GM20431 (cell line): ENCODE measurements around the gene FAM50B.
"Not testable (repeated sequence)": the region's sequence is repeated elsewhere in the genome, so short reads cannot be mapped to it uniquely, and the experiment has no call there.

Experiments used
- in situ Hi-C: fragments of 300-500 bp; cut with MseI, MboI; formaldehyde crosslinking; loops from one replicate; pipeline ENCODE4 v1.15.0; 2020; ENCODE audit warnings: low sequenced_read_pairs; ENCODE audit not compliant: unreplicated experiment

The FAM50B gene

DNA sequence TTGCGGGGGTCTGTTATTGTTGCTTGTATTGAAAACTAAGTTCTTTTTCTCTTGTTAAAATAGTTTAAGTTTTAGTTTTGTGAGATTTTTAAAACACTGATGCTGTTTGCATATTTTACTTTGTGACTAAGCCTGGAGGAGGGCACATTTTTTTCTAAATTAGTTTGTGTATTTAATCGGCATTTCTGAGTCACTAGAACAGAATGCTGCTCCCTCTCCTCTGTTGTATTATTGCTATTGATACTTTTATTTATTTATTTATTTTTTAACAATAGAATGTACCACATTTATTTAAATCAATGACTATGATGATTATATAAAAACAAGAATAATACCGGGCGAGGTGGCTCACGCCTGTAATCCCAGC, 5.1 kb upstream of the FAM50B start:
- in situ Hi-C loops: no loop called here

DNA sequence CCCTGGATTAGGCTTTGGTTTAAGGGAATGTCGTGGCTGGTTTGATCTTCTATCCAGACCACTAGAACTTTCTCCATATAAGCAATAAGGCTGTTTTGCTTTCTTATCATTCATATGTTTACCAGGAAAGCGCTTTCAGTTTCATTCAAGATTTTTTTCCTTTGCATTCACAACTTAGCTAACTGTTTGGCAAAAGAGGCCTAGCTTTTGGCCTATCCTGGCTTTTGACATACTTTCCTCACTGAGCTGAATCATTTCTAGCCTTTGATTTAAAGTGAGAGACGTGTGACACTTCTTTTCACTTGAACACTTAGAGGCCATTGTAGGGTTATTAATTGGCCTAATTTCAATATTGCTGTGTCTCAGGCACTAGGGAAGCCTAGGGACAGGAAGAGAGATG, 1.7 kb upstream of the FAM50B start:
- in situ Hi-C loops: no loop called here

GRCh38 chr6:3848380-3848779, 793 bp upstream of the FAM50B start:
- in situ Hi-C loops: no loop called here

DNA sequence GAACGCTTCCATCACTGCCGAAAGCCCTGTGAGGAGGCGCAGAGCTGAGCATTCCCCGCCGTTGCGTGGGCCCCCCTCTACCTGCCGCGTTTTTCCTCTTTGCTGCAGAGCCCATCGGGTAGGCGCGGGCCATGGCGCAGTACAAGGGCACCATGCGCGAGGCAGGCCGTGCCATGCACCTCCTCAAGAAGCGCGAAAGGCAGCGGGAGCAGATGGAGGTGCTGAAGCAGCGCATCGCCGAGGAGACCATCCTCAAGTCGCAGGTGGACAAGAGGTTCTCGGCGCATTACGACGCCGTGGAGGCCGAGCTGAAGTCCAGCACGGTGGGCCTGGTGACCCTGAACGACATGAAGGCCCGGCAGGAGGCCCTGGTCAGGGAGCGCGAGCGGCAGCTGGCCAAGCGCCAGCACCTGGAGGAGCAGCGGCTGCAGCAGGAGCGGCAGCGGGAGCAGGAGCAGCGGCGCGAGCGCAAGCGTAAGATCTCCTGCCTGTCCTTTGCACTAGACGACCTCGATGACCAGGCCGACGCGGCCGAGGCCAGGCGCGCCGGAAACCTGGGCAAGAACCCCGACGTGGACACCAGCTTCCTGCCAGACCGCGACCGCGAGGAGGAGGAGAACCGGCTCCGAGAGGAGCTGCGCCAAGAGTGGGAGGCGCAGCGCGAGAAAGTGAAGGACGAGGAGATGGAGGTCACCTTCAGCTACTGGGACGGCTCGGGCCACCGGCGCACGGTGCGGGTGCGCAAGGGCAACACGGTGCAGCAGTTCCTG, 693 bp downstream of the FAM50B start:
- in situ Hi-C loops: no loop called here

DNA sequence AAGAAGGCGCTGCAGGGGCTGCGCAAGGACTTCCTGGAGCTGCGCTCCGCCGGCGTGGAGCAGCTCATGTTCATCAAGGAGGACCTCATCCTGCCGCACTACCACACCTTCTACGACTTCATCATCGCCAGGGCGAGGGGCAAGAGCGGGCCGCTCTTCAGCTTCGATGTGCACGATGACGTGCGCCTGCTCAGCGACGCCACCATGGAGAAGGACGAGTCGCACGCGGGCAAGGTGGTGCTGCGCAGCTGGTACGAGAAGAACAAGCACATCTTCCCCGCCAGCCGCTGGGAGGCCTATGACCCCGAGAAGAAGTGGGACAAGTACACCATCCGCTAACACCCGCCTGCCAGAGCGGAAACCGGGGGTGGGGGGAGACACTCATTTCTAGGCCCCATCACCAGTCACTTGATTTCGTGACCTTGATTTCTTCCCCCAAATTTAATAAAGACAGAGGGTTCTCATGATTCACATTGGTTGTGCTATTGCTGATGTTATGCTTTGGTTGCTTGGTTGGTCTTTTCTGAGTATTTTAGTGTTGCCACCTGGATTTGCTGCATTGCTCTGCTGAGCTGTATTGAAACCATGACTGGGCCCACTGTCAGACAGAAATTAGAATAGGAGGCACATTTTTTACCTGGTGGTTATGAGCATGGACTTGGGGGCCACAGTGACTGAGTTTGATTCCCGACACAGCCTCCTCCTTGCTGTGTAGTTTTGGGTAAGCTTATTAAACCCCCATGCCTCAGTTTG, 1.5 kb downstream of the FAM50B start:
- in situ Hi-C loops: no loop called here

DNA sequence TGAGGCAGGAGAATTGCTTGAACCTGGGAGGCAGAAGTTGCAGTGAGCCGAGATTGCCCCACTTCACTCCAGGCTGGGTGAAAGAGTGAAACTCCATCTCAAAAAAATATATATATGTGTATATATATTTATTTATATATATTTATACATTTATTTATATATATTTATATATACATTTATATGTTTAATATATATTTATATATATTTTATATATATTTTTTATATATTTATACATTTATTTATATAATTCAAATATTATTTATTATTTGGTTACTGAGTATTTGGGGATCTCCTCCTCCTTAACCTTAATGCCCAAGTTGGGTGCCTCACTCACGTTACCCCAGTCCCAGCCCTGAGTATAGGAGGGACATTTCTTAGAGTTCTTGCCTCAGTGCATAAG, 2.7 kb downstream of the FAM50B start:
- in situ Hi-C loops: no loop called here

DNA sequence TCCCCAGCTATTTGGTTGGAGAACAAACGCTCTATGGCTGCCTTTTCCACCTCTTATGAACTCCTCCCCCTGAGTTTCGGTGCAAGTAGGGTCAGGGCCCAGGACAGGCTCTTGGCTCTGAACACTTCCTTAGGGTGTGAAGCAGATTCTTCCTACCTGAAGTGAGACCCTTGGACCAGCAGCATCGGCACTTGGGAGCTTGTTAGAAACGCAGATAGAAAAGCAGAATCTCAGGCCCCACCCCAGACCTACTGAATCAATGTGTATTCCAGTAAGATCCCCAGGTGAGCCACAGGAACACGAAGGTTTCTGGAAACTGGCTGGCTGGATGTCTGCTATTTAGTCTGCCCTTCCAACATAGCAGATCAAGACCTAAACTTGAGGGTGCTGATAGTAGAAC, 3.2 kb downstream of the FAM50B start:
- in situ Hi-C loops: no loop called here

DNA sequence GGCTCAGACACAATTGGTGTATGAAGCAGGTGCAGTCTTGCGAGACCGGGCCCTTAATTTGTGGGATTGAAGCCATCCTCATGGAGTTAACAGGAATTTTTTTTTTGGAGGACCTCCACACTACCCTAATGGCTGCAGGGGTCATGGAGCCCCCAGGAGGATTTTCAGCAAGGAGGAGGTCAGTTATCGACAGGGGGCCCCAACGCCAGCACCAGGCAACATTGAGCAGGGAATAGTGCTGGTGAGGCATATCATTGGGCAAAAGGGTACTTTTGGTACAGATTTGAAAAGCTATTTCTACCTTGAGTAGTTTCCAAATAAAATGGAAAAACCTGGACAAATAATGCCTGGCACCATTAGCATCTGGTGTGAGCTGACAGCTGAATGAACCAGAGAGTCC, 6.7 kb downstream of the FAM50B start:
- in situ Hi-C loops: no loop called here

DNA sequence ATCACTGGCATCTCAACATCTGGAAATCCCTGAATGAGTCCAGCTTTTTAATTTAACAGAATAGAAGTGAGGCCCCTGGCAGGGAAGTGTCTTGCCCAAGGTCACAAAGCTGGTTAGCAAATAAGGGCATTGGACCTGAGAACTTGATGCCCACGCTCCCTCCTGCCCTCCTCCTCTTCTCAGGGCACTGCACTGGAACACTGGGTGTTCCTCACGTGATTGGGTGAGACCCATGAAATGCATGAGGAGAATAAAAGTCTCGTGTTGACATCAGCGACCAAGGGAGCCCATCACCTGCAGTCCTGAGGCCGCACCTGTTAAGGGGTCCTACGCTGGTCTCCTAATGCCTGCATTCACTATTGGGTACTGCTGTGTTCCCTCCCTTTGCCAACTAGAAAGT, 7.4 kb downstream of the FAM50B start:
- in situ Hi-C loops: no loop called here

DNA sequence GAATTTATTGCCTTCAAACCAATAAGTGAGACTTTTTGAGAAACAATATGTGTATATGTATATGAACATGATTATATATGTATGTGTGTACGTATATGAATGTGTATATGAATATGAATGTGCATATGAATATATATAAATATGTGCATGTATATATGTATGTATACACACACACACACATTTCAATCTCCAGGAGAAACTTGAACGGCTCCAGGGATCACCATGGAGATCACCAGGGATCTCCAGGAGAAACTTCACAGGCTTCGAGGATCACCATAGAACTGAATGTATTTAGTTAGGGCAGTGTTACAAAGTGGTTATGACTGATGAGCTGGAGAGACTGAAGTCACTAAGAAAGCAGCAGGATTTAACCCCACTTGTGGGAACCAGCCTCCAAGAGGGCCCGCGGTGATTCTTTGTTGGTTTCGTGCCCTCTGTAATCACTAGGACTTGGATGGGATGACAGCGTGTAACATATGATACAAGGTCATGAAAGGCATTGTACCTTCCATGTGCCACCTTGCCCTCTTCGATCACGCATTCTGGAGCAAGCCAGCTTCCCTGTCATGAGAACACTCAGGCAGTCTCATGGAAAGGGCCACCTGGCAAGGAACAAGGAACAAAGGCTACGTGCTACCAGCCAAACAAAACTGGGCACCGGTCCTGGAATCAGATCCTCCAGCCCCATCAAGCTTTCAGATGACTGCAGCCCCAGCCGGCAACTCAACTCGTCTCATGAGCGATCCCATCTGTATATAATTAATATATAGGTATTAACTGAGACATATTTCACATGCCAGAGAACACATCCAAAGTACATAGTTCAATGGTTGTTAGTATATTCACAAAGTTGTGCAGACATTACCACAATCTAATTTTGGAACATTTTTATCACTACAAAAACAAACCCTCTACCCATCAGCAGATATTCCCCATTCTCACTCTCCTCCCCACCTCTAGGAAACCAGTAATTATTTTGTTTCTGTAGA, 8.6 kb downstream of the FAM50B start:
- in situ Hi-C loops: no loop called here

DNA sequence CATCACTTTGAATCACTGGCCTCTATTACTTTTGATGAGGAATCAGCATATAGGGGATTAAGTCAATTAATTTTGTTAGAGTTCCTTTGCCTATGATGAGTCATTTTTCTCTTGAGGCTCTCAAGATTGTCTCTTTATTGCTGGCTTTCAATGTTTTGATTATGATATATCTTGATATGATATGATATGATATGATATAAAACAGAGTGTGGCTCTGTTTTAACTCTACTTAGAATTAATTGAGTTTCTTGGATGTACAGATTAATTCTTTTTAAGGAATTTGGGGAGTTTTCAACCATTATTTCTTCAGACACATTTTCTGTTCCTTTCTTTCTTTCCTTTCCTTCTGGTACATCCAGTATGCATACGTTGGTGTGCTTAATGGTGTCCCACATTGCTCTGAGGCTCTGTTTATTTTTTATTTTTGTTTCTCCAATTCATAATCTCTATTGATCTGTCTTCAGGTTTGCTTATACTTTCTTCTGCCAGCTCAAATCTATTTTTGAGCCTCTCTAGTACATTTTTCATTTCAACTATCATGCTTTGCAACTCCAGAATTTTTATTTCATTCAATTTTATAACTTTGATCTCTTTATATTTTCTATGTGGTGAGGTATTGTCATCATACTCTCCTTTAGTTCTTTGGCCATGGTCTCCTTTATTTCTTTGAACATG, 10.8 kb downstream of the FAM50B start:
- in situ Hi-C loops: no loop called here

GRCh38 chr6:3861424-3861823, 12.3 kb downstream of the FAM50B start:
- in situ Hi-C loops: no loop called here

- in situ Hi-C loops: no loop called here
Measured at GRCh38 chr6:3862038-3862437, 12.9 kb downstream of the FAM50B start.

GRCh38 chr6:3863322-3863721, 14.1 kb downstream of the FAM50B start:
- in situ Hi-C loops: not testable (repeated sequence)

- in situ Hi-C loops: no loop called here
Measured at GRCh38 chr6:3865463-3865862, 16.3 kb downstream of the FAM50B start.

DNA sequence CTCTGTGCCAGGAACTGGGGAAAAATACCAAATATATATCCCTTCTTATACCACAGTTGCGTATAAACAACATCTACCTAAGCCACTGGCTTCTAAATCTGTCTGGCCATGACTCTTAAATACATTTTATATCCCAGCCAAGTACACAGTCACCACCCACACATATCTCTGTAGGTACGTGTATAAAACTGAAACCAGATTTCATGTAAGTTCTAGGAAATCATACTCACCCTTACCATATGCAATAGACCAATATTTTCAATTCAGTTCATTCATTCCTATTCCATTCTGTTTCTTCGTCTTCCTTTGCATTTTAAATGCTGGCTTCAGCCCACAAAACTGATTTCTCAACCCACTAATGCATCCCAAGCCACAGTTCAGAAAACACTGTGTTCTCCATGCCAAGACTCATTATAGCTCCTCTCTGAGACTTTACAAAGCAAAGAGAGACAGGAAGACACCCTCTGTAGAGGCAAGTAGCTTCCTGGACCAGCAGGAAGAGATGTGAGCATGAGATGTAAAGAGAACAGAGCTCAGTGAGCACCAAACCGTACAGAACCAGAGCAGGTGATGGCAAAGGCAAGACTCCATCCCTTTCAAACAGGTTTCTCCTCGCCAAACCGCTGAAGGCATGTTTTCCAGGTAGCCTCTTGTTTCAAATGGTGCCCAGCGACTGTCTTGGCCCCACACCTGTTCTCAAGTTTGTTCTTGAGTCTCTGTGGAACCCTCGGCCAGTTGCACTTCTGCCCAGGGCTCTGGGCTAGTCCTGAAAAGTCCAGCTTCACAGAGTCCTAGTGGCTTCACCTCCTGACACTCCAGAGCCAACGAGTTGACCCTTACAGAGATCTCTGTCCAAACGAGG, 18.7 kb downstream of the FAM50B start:
- in situ Hi-C loops: no loop called here

DNA sequence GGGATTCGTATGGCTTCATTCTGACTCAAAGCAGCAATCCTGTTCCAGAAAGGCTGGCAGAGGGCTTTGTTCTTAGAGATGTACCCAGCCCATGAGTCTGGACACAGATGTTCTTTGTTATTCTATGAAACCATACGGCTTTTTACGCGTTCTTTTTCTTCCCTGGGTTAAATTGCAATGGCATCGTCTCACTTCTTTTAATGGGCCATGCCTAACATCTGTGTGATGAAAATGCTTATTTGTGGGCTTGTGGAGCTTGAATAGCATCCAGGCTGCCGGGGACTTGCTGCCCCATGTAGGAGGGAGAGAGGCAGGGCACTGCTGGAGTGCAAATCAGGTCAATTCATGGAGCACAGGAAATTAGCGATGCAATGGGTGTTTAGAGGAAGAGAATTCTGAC, 19.4 kb downstream of the FAM50B start:
- in situ Hi-C loops: no loop called here

DNA sequence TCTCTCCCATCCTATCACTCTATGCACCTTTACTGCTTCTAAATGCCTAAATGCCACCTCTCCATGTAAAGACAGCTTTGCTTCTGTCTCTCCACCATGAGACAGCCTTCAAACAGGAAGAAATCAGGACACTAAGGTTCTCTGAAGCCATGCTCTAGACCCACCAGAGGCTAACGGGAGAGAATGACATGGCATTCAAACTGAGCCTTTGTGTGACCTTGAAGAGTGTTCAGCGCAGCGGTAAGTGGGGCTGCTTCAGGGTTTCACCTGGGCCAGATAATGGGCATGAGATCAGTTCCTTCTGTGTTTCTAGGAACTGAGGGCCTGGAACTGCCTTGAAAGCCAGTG, 20.1 kb downstream of the FAM50B start:
- in situ Hi-C loops: no loop called here
